Stimulated activated naive CD8-positive, alpha-beta T cell treated with anti-CD3 and anti-CD28 coated beads, Interleukin-15, amount 100 ng/mL, for 72 hours (primary cell): ENCODE measurements around the gene ADAMTS12.

ENCODE experiments used
- ATAC-seq: fragments of 150-1000 bp; cut with Tn5 transposase; 2 replicates; pipeline ENCODE4 v1.10.0; 2021; ENCODE audit warnings: mild to moderate bottlenecking, moderate library complexity
- DNase-seq, 2 donors: peaks; one replicate each; pipeline ENCODE4 v3.0.0; 2021 to 2022
- H3K27ac Mint-ChIP-seq, 2 donors: one replicate each; pipeline ENCODE4 v1.8.0; 2022; ENCODE audit warnings: mild to moderate bottlenecking in 2 of 2, mixed read lengths in 2 of 2, moderate library complexity in 2 of 2
- H3K27me3 Mint-ChIP-seq: one replicate; pipeline ENCODE4 v1.8.0; 2022; ENCODE audit warnings: mixed read lengths
- H3K4me1 Mint-ChIP-seq: one replicate; pipeline ENCODE4 v1.8.0; 2022; ENCODE audit warnings: mild to moderate bottlenecking, mixed read lengths
- H3K4me3 Mint-ChIP-seq, 2 donors: one replicate each; pipeline ENCODE4 v1.8.0; 2022; ENCODE audit warnings: mild to moderate bottlenecking in 2 of 2, mixed read lengths in 2 of 2, moderate library complexity in 1 of 2
- H3K9me3 Mint-ChIP-seq, 2 donors: one replicate each; pipeline ENCODE4 v1.8.0; 2022; ENCODE audit warnings: mixed read lengths in 2 of 2

Gene ADAMTS12

DNA sequence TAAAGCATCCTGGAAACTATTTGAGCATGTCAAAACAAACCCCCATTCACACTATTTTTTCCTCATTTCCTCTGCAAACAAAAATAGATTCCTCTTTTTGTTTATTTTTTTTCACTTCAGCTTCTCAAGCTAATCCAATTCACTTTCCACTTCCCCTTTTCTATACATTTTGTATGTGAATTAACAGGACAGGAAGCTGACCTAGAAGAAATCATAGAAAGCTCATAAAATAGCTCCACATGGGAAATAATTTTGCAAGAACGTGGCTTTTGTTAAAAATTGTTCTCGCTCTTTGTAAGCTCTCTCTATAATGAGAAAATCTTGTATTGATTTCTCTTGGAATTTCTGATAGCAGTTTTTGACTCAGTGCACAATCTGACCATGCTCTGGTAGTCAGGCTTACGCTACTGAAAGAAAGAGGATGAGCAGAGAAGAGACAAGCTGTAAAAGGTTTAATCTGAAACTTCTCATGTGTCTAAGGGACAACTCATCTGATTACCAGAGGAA is 215.8 kb downstream of the ADAMTS12 start:
- H3K4me3 Mint-ChIP-seq: no peak overlapping the region
- no peak overlapping the region for H3K27ac Mint-ChIP-seq
- DNase-seq (no peak), ATAC-seq (no peak)
- no peaks in the 10 kb centered on the region for H3K4me1 Mint-ChIP-seq
- H3K27me3 Mint-ChIP-seq: peaks cover 9% of the 10 kb centered on the region
- peaks cover 0 to 7% of the 10 kb centered on the region in 2 donors for H3K9me3 Mint-ChIP-seq

DNA sequence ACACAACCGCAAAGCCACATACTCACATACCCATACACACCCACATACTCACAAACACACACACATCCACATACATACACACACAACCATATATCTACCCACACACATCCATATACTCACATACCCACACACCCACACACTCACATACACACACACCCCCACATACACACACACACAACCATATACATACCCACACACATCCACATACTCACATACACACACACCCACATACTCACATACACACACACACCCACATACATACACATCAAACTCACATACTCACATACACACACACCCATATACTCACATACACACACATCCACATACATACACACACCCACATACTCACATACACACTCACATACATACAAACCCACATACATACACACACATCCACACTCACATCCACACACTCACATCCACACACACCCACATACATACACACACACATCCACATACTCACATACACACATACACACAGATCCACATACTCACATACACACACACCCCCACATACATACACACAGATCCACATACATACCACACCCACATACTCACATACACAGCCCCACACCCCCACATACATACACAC is 220.0 kb downstream of the ADAMTS12 start:
- Mint-ChIP-seq H3K4me3 (no peak overlapping the region), H3K9me3 (no peaks in the 10 kb centered on the region), H3K4me1 (no peaks in the 10 kb centered on the region), H3K27me3 (no peaks in the 10 kb centered on the region), H3K27ac (no peak overlapping the region)
- peak; percentile 35 for ATAC-seq
- no peak for DNase-seq

DNA sequence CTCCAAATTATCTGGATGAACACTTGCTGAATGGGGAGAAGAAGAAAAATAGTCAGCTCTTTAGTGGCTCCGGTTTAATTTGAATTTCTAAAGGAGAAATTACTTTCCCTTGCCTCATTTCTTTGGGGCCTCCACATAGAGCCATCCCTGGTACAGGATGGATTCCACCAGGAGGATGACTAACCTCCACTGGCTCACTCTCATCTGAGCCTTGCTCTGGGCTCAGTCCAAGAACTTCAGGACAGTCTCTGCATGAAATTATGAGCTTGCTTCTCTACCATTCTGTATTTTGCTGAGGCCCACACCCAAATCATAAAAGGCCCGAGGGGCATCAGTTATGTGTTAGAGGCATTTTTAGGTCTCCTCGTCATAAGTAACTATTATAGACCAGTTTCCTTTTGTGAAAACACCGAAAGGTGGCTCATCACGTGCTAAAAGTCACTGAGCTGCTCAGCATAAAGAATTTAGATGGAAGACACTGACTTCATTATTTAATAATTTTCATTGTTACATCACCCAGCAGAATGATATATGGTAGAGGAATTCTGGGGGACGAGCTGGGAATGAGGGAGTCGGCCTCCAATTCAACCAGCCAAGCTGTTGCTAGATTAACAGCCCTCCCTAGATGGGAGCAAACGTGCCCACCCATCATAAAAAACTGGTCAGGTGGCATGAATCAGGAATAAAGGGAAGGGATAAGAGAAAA is 228.9 kb downstream of the ADAMTS12 start:
- Mint-ChIP-seq H3K27me3 (no peaks in the 10 kb centered on the region), H3K4me3 (no peak overlapping the region)
- DNase-seq: no peak

DNA sequence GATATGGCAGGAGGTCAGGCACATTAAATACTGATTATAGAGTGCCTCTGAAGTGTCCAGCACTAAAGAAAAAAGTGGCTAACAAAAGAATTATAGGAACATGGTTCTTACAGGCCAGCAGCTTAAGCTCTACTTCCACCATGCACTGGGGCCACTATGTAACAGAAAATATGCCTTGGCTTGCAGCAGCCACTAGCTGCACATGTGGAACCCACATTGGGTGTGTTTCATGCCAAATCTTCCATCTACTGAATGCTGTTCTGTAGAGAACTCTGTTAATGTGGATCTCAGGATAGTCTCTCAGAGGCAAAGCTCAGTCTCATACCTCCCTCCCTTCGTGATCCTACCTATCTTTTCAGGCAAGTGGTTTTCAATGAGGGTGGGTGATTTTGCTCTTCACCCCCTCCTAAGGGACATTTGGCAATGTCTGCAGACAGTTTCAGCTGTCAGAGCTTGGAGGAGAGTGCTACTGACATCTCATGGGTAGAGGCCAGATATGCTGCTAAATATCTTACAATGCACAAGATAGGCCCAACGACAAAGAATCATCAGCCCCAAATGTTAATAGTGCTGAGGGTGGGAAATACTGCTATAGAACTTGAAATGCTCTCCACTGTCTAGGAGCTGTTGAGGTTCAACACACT is 232.1 kb downstream of the ADAMTS12 start:
- ATAC-seq (no peak), DNase-seq (no peak)
- Mint-ChIP-seq H3K27ac (no peak overlapping the region), H3K4me1 (no peaks in the 10 kb centered on the region), H3K27me3 (no peaks in the 10 kb centered on the region), H3K9me3 (no peaks in the 10 kb centered on the region), H3K4me3 (no peak overlapping the region)

More for the DNA sequence above, 228.9 kb downstream of the ADAMTS12 start:
- Mint-ChIP-seq H3K27ac (no peak overlapping the region), H3K4me1 (no peaks in the 10 kb centered on the region), H3K9me3 (no peaks in the 10 kb centered on the region)
- no peak for ATAC-seq

DNA sequence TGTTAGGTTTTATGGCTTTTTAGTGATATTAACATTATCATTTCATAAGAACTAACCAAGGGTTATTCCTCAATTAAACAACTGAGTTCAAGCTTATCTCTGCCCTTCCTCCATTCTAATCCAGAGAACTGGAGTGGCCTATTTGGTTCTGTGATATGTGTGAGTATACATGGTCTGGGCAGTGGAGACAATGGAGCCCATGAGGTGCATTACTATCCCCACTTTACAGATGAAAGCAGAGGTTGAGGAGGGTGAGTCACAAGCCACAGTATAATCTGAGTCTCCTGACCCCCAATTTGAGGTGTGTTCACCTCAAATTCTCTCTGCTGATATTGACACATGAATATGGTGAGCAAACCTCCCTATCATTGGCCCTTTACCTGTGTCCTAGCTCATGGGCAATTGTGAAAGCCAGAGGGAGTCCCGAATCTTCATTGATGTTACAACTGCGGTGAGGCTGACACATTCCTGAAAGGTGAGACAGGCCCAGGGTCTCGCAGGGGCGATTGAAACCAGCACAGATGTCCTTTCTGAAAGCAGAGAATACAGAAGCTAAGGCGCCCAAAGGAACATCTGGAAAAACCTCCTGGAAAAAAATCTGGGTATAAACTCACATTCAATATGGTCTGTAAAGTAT is 233.9 kb downstream of the ADAMTS12 start:
- ATAC-seq: no peak
- Mint-ChIP-seq H3K27me3 (no peaks in the 10 kb centered on the region), H3K4me1 (no peaks in the 10 kb centered on the region), H3K27ac (no peak overlapping the region), H3K9me3 (no peaks in the 10 kb centered on the region), H3K4me3 (no peak overlapping the region)
- no peak for DNase-seq

DNA sequence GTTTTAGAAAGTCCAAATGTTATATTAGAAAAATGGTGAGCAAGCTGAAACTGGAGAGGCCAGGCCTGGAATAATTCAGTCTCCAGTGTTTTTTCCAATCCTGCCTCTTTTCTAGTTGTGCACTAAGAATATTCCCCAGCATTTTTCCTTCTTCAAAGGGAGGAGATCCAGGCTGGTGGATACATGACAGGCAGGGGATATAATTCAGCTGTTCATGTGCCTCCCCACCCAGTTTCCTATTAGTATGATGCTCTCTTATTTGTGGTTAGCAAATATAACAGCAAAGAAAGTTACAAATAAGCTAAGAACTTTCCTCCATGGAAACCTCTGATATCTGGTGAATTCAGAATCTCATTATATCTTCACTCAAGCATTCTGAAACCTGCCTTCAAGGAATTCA is 234.6 kb downstream of the ADAMTS12 start:
- ATAC-seq: no peak

DNA sequence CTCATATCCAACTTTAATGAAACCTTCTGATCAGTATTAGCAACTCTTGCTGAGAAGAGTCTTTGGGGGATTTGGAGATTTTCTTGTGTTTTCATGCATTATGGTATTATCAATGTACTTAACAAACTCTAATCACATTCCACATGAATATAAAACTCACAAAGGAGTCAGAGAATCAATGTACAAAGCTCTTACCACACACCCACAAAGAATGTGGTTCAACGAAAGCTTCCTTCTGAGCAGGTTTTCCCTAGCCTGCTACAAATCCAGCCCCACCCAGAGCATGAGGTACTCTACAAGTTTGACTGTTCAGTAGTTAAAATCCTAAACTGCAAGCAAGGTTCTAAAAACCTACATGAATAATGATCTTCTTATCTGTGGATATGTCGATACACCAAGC is 240.9 kb downstream of the ADAMTS12 start:
- no peak overlapping the region for H3K4me3 Mint-ChIP-seq
- H3K27ac Mint-ChIP-seq: no peak overlapping the region
- H3K9me3 Mint-ChIP-seq: peaks cover 0 to 8% of the 10 kb centered on the region in 2 donors
- DNase-seq (no peak), ATAC-seq (no peak)
- no peaks in the 10 kb centered on the region for H3K27me3 Mint-ChIP-seq
- H3K4me1 Mint-ChIP-seq: no peaks in the 10 kb centered on the region

More for the DNA sequence above, 234.6 kb downstream of the ADAMTS12 start:
- H3K9me3 Mint-ChIP-seq: peaks cover 0 to 2% of the 10 kb centered on the region in 2 donors
- H3K27ac Mint-ChIP-seq: no peak overlapping the region
- no peaks in the 10 kb centered on the region for H3K4me1 Mint-ChIP-seq
- no peak for DNase-seq
- no peaks in the 10 kb centered on the region for H3K27me3 Mint-ChIP-seq
- H3K4me3 Mint-ChIP-seq: no peak overlapping the region

DNA sequence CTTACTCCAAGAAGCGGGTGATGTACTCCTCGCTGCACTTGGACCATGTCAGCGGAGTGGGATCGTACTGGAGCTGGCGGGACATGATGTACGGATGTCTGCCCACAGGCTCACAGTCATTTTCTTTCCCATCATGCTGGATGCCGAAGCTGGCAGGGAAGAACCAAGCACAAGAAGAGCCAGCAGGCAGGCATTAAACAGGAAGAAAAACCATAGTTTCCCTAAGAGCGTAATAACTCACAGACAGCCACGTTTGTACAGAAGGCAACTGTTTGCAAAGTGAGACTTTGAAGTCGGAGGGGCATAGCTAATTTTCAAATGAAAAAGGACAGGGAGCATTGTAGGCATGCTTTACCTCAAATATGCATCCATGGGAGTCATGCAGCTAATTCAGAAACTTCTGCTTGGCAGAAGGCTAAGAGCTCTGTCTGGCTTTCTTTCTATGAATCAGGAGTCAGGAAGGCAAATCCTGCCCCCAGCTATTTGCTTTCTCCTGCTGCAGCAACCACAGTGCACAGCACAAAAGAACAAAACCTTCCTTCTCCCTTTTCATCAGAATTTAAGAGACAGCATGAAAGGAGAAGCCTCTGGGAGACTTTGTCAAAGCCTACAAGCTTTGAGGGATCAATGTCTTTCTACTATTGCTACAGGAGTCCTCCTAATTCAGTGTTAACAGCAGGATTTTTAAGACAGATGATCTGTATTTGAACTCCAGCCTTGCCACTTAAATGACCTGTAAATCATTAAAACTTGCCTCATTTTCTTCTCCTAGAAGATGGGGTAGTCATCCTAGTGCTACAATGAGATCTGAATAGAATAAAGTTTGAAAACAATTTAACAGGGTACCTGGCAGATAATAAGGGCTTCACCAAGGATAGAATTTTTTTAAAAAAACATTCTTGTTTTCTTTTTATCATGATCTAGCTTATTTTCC is 242.0 kb downstream of the ADAMTS12 start:
- Mint-ChIP-seq H3K27ac (no peak overlapping the region), H3K9me3 (peaks cover 5 to 8% of the 10 kb centered on the region in 2 donors), H3K4me1 (no peaks in the 10 kb centered on the region), H3K27me3 (no peaks in the 10 kb centered on the region), H3K4me3 (no peak overlapping the region)
- DNase-seq (no peak), ATAC-seq (no peak)

DNA sequence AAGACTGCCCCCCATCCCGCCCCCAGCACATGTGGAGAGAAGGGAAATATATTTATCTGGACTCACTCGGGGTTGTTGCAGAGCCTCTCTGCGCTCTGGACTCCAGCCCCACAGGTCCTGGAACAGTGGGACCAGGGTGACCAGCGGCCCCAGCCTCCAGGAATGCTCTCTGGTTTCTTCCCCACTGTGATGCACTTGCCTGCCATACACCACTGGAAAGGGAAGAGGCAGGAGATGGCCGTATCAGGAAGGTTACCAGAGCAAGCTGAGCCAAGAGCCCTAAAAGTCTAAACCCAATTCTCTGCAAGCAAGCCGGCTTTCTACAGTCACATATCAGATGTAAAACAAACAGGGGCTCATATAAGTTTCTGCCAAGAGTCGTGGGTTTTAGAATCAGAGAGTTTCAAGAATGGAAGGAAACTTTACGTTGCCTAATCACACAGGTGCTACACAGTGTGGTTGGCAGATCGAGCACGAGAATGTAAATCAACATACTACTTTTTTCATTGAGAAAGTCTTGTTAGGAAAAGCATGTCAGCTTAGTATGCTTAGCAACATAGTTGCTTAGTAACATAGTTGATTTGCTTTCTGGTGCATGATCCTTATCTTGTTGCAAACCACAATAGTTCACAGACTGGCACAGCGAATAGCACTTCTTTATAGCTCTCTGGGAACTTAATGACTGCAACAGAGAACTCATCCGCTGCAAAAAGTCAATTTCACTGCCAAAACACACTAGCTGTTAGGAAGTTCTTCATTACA is 249.9 kb downstream of the ADAMTS12 start:
- ATAC-seq (no peak), DNase-seq (no peak)
- Mint-ChIP-seq H3K4me3 (no peak overlapping the region), H3K9me3 (peaks cover 0 to 8% of the 10 kb centered on the region in 2 donors), H3K4me1 (no peaks in the 10 kb centered on the region), H3K27ac (no peak overlapping the region), H3K27me3 (peaks cover 4% of the 10 kb centered on the region)

DNA sequence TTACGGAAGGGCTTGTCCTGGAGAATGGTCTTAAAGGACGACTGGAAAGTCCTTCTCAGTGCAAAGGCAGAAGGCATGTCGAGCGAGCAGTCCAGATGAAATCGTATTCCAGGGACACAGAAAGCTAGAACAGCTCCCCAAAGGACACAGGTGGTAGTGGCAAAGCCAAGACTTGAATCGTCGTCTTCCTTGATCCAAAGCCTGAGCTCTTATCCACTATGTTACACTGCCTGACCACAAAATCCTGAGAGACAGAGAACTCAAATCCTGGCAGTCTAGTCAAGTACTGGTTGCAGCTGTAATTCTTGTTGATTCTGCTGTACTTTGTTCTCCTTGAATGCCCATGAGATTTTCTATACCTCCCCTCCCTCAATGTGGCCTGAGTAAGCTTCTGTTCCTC is 252.3 kb downstream of the ADAMTS12 start:
- no peak for DNase-seq
- H3K4me3 Mint-ChIP-seq: no peak overlapping the region
- no peak overlapping the region for H3K27ac Mint-ChIP-seq
- peaks cover 7% of the 10 kb centered on the region for H3K27me3 Mint-ChIP-seq
- ATAC-seq: no peak
- no peaks in the 10 kb centered on the region for H3K4me1 Mint-ChIP-seq
- H3K9me3 Mint-ChIP-seq: peaks cover 0 to 3% of the 10 kb centered on the region in 2 donors

DNA sequence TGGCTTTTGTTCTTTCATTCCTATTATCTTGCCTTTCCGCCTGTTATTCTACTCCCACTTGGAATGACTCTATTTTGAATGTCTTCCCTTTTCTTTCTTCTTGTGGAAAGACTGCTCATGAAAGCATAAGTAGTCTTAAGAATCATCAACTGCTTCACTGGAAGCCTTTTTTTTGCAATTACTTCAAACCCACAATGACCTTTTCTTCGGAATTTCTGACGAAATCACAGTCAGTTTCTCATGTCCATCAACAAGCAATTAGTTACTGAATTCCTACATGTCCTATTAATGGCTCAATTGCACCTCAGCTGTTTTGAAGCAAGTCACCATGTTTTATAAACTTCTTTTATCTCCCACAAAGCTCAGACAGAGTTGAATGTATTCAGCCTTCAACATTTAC is 254.8 kb downstream of the ADAMTS12 start:
- DNase-seq: no peak
- no peaks in the 10 kb centered on the region for H3K4me1 Mint-ChIP-seq
- no peak overlapping the region for H3K27ac Mint-ChIP-seq
- peaks cover 2 to 5% of the 10 kb centered on the region in 2 donors for H3K9me3 Mint-ChIP-seq
- H3K4me3 Mint-ChIP-seq: no peak overlapping the region
- H3K27me3 Mint-ChIP-seq: peaks cover 7% of the 10 kb centered on the region
- ATAC-seq: no peak

DNA sequence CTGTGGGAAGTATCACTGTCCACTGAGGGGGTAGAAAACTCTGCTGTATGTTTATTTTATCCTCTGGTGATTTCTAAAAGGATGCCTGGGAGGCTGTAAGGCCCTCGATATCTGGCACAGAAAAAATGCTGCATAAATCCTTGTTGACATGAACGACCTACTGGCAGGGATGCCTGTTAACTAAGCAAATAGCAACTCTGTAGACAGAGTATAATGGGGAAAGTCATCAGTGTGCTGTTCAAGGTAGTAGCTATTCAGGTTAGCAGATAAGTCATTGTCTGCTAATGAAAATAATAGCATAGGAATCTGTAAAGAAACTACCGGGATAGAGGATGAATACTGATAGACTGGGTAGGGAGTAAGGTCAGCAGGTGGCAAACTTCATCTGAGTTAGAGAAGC is 256.2 kb downstream of the ADAMTS12 start:
- Mint-ChIP-seq H3K9me3 (peaks cover 5 to 9% of the 10 kb centered on the region in 2 donors), H3K4me3 (no peak overlapping the region), H3K27ac (no peak overlapping the region), H3K27me3 (peaks cover 7% of the 10 kb centered on the region), H3K4me1 (no peaks in the 10 kb centered on the region)
- ATAC-seq: no peak
- DNase-seq: no peak

DNA sequence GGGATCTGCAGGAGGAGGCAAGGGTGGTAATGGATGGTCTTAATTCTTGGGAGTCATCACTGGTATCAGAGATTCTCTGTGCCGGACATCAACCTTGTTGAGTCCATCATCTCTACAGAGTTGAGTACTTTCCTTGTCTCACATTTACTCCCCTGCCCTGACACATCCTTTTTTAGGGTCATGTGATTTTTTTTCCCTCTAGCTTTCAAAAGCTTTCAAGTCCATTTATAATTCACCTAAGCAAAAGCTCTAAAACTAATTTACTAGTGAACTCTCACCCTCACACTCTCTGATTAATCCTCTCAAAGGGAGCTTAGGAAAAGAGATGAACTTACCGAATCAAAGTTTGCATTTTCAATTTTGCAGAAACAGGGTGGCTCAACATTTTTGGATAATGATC is 258.1 kb downstream of the ADAMTS12 start:
- Mint-ChIP-seq H3K9me3 (peaks cover 5 to 9% of the 10 kb centered on the region in 2 donors), H3K27ac (no peak overlapping the region), H3K4me3 (no peak overlapping the region), H3K27me3 (peaks cover 7% of the 10 kb centered on the region), H3K4me1 (no peaks in the 10 kb centered on the region)
- no peak for ATAC-seq
- DNase-seq: no peak

DNA sequence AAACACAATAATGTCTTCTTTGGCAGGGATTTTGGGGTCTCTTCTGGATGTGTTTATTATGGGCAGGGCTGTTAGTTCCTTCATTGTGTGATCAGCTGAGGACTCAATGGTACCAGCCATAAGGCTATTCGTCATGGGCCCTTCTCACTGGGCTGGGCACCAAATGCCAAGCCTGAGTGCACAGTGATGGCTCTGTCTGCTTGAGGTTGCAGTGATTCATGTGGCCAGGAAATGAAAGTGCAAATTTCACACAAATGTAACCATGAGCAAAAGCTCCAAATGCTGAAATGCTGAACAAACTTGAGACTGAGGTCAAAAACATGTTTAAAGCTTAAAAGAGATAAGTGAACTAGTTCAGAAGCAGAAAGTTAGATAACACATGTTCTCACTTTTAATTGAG is 260.0 kb downstream of the ADAMTS12 start:
- no peaks in the 10 kb centered on the region for H3K4me1 Mint-ChIP-seq
- H3K4me3 Mint-ChIP-seq: no peak overlapping the region
- DNase-seq: no peak
- H3K27ac Mint-ChIP-seq: no peak overlapping the region
- ATAC-seq: no peak
- peaks cover 1% of the 10 kb centered on the region for H3K27me3 Mint-ChIP-seq
- peaks cover 5 to 9% of the 10 kb centered on the region in 2 donors for H3K9me3 Mint-ChIP-seq
